HepG2 (cell line): Measurements from ENCODE around the gene MORN1.

ENCODE experiments used
- ADNP ChIP-seq: sonication (generic); formaldehyde crosslinking; IDR thresholded peaks from 2 replicates; pipeline ENCODE4 v1.4.0; 2020; ENCODE audit warnings: missing genetic modification reagents
- JUN ChIP-seq: sonication (generic); formaldehyde crosslinking; IDR thresholded peaks from 2 replicates; pipeline ENCODE4 v1.4.0; 2020; ENCODE audit warnings: mild to moderate bottlenecking, missing genetic modification reagents
- PLRG1 ChIP-seq: fragments of 450-650 bp; conservative IDR thresholded peaks from 2 replicates; pipeline ENCODE4 v1.6.1; 2016
- ZNF720 ChIP-seq: sonication (generic); formaldehyde crosslinking; IDR thresholded peaks from 2 replicates; pipeline ENCODE4 v1.4.0; 2020; ENCODE audit warnings: missing genetic modification reagents
- TF ChIP-seq, protein P1 (sequence below): sonication (generic); formaldehyde crosslinking; IDR thresholded peaks from 2 replicates; pipeline ENCODE4 v1.4.0; 2020; ENCODE audit warnings: missing genetic modification reagents
- TF ChIP-seq, protein P2 (sequence below): sonication (generic); formaldehyde crosslinking; IDR thresholded peaks from 2 replicates; pipeline ENCODE4 v1.4.0; 2020; ENCODE audit warnings: missing genetic modification reagents

DNA sequence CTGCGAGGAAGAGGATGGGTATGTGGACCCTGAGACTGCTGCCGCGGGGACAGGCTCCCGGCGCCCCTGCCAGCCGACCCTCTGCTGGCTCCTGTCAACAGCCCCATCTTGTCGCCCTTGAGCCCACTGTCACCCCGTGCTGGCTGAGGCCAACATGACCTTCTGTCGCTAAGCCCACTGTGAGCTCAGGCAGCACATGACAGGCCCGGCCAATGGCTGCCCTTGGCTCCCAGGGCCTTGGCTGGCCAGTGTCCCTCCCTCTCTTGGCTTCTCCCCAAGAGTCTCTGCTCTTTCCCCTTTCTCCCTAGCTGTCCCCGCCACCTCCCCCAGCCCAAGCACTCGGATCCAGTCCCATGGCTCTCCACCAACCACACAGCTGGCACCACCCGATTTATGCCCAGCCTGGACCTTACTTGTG is 17.5 kb upstream of the MORN1 start:
- TF ChIP-seq JUN (no peak), PLRG1 (no peak), ADNP (CRISPR knock-in tag) (no peak), ZNF720 (CRISPR knock-in tag) (no peak)
- TF ChIP-seq, protein P1, sequence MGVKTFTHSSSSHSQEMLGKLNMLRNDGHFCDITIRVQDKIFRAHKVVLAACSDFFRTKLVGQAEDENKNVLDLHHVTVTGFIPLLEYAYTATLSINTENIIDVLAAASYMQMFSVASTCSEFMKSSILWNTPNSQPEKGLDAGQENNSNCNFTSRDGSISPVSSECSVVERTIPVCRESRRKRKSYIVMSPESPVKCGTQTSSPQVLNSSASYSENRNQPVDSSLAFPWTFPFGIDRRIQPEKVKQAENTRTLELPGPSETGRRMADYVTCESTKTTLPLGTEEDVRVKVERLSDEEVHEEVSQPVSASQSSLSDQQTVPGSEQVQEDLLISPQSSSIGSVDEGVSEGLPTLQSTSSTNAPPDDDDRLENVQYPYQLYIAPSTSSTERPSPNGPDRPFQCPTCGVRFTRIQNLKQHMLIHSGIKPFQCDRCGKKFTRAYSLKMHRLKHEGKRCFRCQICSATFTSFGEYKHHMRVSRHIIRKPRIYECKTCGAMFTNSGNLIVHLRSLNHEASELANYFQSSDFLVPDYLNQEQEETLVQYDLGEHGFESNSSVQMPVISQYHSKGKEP (CRISPR knock-in tag), result no peak
- TF ChIP-seq, protein P2, sequence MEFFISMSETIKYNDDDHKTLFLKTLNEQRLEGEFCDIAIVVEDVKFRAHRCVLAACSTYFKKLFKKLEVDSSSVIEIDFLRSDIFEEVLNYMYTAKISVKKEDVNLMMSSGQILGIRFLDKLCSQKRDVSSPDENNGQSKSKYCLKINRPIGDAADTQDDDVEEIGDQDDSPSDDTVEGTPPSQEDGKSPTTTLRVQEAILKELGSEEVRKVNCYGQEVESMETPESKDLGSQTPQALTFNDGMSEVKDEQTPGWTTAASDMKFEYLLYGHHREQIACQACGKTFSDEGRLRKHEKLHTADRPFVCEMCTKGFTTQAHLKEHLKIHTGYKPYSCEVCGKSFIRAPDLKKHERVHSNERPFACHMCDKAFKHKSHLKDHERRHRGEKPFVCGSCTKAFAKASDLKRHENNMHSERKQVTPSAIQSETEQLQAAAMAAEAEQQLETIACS (CRISPR knock-in tag), result no peak
